GM18511 (cell line): ENCODE measurements around the gene RNPEPL1.
A peak's percentile ranks its signal among the peaks of the same experiment; 100 is the strongest.

ENCODE experiments used
- ATAC-seq: cut with Tn5 transposase; IDR thresholded peaks from one replicate; pipeline ENCODE4 v1.9.1; 2021; ENCODE audit warnings: mild to moderate bottlenecking, moderate library complexity; ENCODE audit not compliant: unreplicated experiment

The RNPEPL1 gene

DNA sequence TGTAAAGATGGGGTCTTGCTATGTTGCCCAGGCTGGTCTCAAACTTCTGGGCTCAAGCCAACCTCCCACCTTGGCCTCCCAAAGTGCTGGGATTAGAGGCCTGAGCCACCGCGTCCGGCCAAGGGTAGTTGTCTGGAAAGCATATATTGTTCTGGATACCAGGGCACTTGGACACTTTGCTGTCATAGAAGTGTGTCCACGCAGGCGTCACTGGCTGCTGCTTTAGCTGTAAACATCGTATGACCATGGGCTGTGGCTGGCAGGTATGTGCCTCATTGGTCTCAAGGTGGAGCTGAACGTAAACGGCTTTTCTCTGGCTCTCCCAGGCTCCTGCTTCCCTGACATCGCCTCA lies 53.8 kb downstream of the RNPEPL1 start:
- no peak for ATAC-seq

- ATAC-seq: no peak
Observed at GRCh38 chr2:240622531-240623235, 54.4 kb downstream of the RNPEPL1 start.

DNA sequence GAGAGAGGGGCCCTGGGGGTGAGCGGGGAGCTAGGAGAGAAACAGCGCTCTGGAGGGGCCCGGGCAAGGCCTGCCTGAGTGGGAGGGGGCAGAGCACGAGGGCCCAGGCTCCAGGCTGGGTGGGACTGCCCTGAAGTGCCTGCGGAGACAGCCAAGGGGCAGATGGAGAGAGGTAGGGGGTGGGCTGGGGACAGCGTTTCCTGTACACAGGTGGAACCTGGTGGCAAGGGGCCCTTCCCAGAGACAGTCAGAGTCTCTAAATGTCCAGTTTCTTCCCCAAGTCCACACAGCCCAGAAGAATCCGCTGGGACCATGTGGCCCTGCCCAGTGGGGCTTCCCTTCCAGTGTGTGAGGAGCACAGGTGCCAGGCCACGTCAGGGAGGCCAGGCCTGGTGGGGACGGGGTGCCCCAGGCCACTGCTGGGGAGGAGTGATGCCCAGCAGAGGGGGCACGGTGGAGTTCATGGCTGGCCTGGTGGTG lies 55.3 kb downstream of the RNPEPL1 start:
- no peak for ATAC-seq

- ATAC-seq: no peak
Observed at GRCh38 chr2:240624011-240624949, 56.0 kb downstream of the RNPEPL1 start.

DNA sequence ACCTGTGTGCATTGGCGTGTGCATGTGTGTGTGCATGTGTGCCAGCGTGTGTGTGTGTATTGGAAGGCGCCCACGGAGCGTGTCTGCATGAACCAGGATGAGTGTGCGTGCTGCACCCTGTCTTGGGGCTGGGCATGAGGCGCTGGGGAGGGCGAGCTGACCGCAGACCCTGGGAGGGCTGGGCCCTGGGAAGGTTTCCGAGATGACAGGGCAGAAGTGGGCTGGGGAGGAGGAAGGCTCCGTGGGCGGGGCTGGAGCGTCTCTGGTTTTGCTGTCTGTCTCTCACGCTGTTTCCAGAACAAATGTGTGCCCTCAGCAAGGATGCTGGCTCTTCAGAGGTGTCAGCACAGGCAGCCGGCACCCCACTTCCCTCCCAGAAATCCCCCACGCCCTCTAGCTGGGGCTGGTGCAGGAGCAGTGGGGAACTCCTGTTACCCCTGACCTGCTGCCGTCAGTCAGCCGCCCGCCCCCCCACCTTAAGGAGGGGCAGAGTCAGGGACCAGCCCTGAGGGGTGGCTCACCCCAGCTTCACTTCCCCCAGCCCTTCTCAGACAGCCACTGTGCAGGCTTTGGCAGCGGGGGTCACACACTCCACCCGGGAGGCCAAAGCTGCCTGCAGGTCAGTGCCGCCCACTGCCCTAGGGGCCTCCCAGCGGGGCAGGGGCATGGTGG lies 56.8 kb downstream of the RNPEPL1 start, which contains the start of gene GPR35:
Gene GPR35, plus strand, starts transcription at position 531 of the 672 bp plus-strand sequence. CDS start 4,473 bp downstream, outside the sequence.
- peak; percentile 37 for ATAC-seq

DNA sequence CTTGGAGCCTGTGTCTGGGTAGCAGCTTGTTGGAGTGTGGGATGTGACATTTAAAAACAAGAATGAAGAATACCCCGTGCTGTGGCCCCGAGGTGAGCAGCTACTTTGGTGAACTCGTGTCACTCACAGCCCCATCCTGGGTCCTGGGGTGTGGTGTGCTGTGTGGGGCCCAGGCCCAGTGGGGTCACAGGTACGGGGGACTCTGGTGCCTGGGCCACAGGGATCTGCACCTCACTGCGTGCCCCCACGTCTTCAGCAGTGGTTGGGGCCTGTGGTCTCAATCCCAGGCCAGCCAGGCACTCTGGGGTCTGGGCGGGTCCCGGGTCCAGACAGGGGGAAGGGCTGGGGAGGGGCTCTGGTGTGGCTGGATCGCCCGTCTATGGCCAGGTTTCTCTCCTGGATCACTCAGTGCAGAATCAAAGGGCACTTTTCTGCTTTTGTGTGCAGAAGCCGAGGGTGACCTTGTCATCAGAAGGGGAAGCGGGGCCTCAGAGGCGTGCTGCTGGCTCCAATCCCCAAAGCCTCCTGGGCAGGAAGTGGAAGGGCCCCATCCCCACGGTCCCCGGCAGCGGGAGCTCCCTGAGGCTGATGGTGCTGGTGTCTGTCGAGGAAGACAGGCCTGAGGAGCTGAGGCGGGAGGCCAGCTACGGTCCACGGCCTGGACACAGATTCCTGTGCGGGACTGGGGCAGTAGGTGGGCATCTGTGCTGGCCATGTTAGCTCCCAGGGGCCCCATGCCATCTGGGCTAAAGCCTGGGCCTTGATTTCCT lies 58.4 kb downstream of the RNPEPL1 start:
- no peak for ATAC-seq

- no peak for ATAC-seq
Observed at GRCh38 chr2:240627736-240628506, 59.6 kb downstream of the RNPEPL1 start.

- no peak for ATAC-seq
Observed at GRCh38 chr2:240628507-240628807, 60.2 kb downstream of the RNPEPL1 start.

GRCh38 chr2:240628808-240629618 lies 60.7 kb downstream of the RNPEPL1 start:
- ATAC-seq: no peak

DNA sequence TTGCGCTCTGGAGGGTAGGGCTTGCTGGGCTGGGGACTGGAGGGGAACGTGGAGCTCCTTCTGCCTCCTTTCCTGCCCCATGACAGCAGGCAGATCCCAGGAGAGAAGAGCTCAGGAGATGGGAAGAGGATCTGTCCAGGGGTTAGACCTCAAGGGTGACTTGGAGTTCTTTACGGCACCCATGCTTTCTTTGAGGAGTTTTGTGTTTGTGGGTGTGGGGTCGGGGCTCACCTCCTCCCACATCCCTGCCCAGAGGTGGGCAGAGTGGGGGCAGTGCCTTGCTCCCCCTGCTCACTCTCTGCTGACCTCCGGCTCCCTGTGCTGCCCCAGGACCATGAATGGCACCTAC lies 61.3 kb downstream of the RNPEPL1 start:
- ATAC-seq: no peak

DNA sequence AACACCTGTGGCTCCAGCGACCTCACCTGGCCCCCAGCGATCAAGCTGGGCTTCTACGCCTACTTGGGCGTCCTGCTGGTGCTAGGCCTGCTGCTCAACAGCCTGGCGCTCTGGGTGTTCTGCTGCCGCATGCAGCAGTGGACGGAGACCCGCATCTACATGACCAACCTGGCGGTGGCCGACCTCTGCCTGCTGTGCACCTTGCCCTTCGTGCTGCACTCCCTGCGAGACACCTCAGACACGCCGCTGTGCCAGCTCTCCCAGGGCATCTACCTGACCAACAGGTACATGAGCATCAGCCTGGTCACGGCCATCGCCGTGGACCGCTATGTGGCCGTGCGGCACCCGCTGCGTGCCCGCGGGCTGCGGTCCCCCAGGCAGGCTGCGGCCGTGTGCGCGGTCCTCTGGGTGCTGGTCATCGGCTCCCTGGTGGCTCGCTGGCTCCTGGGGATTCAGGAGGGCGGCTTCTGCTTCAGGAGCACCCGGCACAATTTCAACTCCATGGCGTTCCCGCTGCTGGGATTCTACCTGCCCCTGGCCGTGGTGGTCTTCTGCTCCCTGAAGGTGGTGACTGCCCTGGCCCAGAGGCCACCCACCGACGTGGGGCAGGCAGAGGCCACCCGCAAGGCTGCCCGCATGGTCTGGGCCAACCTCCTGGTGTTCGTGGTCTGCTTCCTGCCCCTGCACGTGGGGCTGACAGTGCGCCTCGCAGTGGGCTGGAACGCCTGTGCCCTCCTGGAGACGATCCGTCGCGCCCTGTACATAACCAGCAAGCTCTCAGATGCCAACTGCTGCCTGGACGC lies 61.9 kb downstream of the RNPEPL1 start:
- no peak for ATAC-seq
